Measurements from ENCODE around the gene NRP1.
A peak's percentile ranks its signal among the peaks of the same experiment; 100 is the strongest.
"Not testable (repeated sequence)": the region's sequence is repeated elsewhere in the genome, so short reads cannot be mapped to it uniquely, and the experiment has no call there.

The NRP1 gene

DNA sequence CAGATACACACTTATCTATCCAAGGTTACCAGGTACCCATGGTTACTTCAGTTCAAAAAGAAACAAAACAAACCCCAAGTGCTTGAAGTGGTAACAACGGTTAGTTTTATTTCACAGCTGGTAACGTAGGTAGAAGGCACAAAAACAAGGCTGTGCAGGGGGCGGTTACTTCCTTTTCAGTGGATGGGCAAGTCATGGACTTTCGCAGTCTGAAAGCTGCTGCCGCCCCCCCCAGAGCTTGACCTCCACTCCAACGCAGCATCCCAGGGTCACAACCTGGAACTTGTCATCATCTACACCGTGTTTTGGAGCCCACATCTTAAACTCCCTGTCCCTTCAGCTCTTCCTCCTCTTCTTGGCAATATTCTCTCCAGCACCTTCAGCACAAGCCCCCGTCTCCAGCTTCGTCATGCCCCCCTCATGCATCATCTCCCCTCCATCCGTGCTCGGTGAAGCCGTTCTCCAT, 195.3 kb downstream of the NRP1 start (continued):
- TF ChIP-seq, protein P1, sequence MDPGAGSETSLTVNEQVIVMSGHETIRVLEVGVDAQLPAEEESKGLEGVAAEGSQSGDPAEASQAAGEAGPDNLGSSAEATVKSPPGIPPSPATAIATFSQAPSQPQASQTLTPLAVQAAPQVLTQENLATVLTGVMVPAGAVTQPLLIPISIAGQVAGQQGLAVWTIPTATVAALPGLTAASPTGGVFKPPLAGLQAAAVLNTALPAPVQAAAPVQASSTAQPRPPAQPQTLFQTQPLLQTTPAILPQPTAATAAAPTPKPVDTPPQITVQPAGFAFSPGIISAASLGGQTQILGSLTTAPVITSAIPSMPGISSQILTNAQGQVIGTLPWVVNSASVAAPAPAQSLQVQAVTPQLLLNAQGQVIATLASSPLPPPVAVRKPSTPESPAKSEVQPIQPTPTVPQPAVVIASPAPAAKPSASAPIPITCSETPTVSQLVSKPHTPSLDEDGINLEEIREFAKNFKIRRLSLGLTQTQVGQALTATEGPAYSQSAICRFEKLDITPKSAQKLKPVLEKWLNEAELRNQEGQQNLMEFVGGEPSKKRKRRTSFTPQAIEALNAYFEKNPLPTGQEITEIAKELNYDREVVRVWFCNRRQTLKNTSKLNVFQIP (CRISPR knock-in tag; IDR thresholded peaks at IDR 0.05; ENCODE audit: borderline replicate concordance, low read depth): no peak
- TF ChIP-seq ZNF70 (CRISPR knock-in tag; IDR thresholded peaks at IDR 0.05) (no peak), TCF4 (CRISPR knock-in tag; IDR thresholded peaks at IDR 0.05; ENCODE audit: borderline replicate concordance) (no peak), RARB (CRISPR knock-in tag; IDR thresholded peaks at IDR 0.05) (no peak), TOX (CRISPR knock-in tag; IDR thresholded peaks at IDR 0.05; ENCODE audit: borderline replicate concordance) (no peak), ZFP3 (CRISPR knock-in tag; IDR thresholded peaks at IDR 0.05) (no peak)
- TF ChIP-seq, protein P2, sequence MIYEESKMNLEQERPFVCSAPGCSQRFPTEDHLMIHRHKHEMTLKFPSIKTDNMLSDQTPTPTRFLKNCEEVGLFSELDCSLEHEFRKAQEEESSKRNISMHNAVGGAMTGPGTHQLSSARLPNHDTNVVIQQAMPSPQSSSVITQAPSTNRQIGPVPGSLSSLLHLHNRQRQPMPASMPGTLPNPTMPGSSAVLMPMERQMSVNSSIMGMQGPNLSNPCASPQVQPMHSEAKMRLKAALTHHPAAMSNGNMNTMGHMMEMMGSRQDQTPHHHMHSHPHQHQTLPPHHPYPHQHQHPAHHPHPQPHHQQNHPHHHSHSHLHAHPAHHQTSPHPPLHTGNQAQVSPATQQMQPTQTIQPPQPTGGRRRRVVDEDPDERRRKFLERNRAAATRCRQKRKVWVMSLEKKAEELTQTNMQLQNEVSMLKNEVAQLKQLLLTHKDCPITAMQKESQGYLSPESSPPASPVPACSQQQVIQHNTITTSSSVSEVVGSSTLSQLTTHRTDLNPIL (CRISPR knock-in tag; IDR thresholded peaks at IDR 0.05; ENCODE audit: low read depth): no peak

DNA sequence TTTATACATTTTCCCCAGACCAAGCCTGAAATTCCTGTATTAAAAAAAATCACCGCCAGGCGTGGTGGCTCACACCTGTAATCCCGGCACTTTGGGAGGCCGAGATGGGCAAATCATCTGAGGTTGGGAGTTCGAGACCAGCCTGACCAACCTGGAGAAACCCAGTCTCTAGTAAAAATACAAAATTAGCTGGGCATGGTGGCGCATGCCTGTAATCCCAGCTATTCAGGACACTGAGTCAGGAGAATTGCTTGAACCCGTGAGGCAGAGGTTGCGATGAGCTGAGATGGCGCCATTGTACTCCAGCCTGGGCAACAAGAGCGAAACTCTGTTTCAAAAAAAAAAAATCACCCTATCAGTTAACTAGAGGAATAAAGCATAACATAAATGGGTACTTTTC, 195.8 kb downstream of the NRP1 start:
- ATAC-seq: not testable (repeated sequence)

- TF ChIP-seq TOX (CRISPR knock-in tag; IDR thresholded peaks at IDR 0.05; ENCODE audit: borderline replicate concordance) (no peak), CSRNP3 (CRISPR knock-in tag; IDR thresholded peaks at IDR 0.05) (no peak), TSHZ2 (CRISPR knock-in tag; IDR thresholded peaks at IDR 0.05) (no peak), GLIS3 (CRISPR knock-in tag; IDR thresholded peaks at IDR 0.05) (no peak), ZFP30 (CRISPR knock-in tag; IDR thresholded peaks at IDR 0.05) (no peak)
- ATAC-seq: no peak
Measured at GRCh38 chr10:33137356-33138005, 197.0 kb downstream of the NRP1 start.

GRCh38 chr10:33136781-33137180, 197.7 kb downstream of the NRP1 start:
- ATAC-seq: no peak; the same call in 2 of the 3 replicates
- TF ChIP-seq ARNTL (CRISPR knock-in tag; IDR thresholded peaks at IDR 0.05; ENCODE audit: borderline replicate concordance, low read depth): no peak
- TF ChIP-seq, protein P2 (CRISPR knock-in tag; IDR thresholded peaks at IDR 0.05; ENCODE audit: low read depth): no peak

DNA sequence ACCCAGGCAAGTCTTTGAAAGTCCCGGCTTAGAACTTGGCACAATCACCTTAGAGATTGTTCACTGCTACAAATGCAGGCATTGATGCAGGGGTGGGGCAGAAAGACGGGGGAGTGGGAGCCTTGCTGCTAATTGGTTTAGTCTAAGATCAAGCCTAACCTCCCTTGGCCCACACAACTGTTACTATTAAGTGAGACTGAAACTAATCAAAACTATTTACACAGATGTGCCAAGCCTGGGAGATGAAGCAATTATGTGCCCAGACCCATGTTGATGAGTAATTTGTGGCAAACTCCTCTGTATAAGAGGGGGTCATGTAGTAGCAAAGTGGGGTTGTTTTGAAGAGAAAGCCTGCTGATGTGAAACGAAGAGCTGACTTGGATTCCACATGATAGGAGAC, 198.2 kb downstream of the NRP1 start:
- ATAC-seq: no peak

GRCh38 chr10:33134011-33134751, 200.3 kb downstream of the NRP1 start:
- TF ChIP-seq SNAI2 (CRISPR knock-in tag; IDR thresholded peaks at IDR 0.05) (peak; percentile 42; the same call in 1 of the 2 replicates), ZFP30 (CRISPR knock-in tag; IDR thresholded peaks at IDR 0.05) (no peak), ZFP3 (CRISPR knock-in tag; IDR thresholded peaks at IDR 0.05) (0 out of 2 replicates have a peak, but pooled peaks have one; percentile 28)
- peak; percentile 85 for ATAC-seq

More for the DNA sequence above, 198.2 kb downstream of the NRP1 start:
- TF ChIP-seq ISL1 (CRISPR knock-in tag; IDR thresholded peaks at IDR 0.05) (no peak), ZFP3 (CRISPR knock-in tag; IDR thresholded peaks at IDR 0.05) (no peak)
